ENCODE data around the gene DRD2. TPM values are rescaled to one million over a fixed set of nuclear protein-coding genes. Genes with fewer than 3 reads are reported as not detected.

Gene DRD2
- total and polyA plus RNA-seq, 7 experiments from 2014 or later: not detected

DNA sequence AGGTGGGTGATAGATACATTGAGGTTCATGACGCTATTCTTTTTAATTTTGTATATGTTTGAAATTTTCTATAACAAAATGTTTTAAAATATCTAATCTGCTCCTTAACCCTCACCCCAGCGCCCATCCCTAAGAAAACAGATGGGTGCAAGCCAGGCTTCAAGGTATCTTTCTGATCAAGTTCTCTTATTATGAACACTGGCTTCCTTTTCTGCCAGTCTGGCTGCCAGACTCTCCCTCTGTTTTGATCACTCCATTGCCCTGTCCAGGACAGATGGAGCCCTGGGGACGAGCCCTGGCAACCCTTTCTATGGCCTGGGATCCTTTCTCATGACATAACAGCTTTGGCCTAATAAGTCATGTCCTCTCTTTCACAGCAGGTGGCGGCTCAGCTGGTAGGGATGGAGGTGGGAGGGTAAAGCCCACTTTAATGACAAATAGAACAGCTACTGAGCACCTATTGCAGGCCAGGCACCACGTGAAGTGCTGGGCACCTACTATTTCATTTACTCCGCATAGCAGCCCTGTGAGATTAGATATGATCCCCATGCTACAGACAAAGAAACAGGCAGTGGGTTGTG lies 38.4 kb downstream of the DRD2 start:
- no peaks in the 10 kb centered on the region for H3K4me1 ChIP-seq (ENCODE audit: control insufficient read depth in 2 of 2, insufficient read depth in 2 of 2, low read length in 2 of 2)
- no peaks in the 10 kb centered on the region for H3K9me3 ChIP-seq (ENCODE audit: control insufficient read depth in 2 of 3, low read length in 3 of 3)
- H3K27ac ChIP-seq (ENCODE audit: low read depth, low read length): no peak overlapping the region
- H3K9me3 Mint-ChIP-seq: no peaks in the 10 kb centered on the region
- peaks cover 6 to 15% (median 9%) of the 10 kb centered on the region in 5 donors for H3K27me3 Mint-ChIP-seq
- H3K27ac Mint-ChIP-seq: peak overlapping the region in 1 of 9 donors; percentile 32
- no peak overlapping the region for H3K4me3 ChIP-seq (ENCODE audit: low read length)
- ChIA-PET CTCF (no interaction called here), POLR2A (no interaction called here)
- H3K36me3 ChIP-seq (ENCODE audit: control insufficient read depth in 2 of 3, insufficient read depth in 3 of 3, low read length in 3 of 3): no peaks in the 10 kb centered on the region
- no peak overlapping the region for H3K4me3 Mint-ChIP-seq
- peaks cover 0 to 1% (median 0%) of the 10 kb centered on the region in 7 donors for H3K4me1 Mint-ChIP-seq
- no peaks in the 10 kb centered on the region for H3K36me3 Mint-ChIP-seq
- H3K27me3 ChIP-seq (ENCODE audit: control insufficient read depth in 2 of 2, insufficient read depth in 2 of 2, low read length in 2 of 2): no peaks in the 10 kb centered on the region
- intact Hi-C loops (cut with micrococcal nuclease): no loop called here
- DNase-seq (no peak), ATAC-seq (no peak)

DNA sequence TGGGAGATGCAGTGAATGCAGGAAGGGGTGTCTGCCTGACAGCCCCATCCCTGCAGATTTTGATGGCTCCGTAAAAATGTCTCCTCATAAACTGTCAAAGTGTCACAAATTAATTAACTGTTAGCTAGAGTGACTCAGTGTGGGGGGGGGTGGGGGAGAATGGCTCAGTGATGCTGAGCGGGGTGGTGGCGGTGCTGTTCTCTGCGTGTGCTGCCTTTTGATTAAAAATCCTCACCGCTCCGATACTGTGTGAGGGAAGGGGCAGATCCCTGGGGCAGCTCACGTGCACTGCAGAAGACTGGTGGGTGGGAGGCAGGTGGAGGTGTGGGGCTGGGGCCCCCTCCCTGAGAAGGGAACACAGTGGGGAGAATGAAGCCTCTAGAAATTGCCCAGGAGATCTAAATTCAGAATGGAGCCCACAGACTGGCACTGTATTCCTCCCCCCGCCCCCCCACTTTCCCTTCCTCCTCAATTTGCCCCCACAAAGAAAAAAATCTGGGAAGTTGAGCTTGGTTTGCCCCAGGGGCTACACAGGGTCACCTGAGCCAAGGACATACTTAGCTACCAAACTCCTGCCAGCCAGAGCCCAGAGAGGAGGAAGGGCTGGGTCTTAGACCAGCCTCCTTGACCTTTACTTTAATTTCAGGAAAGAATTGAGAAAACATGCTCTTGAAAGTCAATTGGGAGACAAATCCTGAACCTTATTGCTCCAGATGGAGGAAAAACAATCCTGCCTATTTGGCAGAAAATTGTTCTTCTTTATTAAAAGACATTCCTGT lies 39.8 kb downstream of the DRD2 start:
- Histone ChIP-seq H3K36me3 (ENCODE audit: control insufficient read depth in 2 of 3, insufficient read depth in 3 of 3, low read length in 3 of 3) (no peaks in the 10 kb centered on the region), H3K27ac (ENCODE audit: low read depth, low read length) (no peak overlapping the region), H3K9me3 (ENCODE audit: control insufficient read depth in 2 of 3, low read length in 3 of 3) (no peaks in the 10 kb centered on the region), H3K4me3 (ENCODE audit: low read length) (no peak overlapping the region), H3K4me1 (ENCODE audit: control insufficient read depth in 2 of 2, insufficient read depth in 2 of 2, low read length in 2 of 2) (no peaks in the 10 kb centered on the region), H3K27me3 (ENCODE audit: control insufficient read depth in 2 of 2, insufficient read depth in 2 of 2, low read length in 2 of 2) (no peaks in the 10 kb centered on the region)
- Mint-ChIP-seq H3K4me3 (no peak overlapping the region), H3K9me3 (no peaks in the 10 kb centered on the region), H3K27ac (no peak overlapping the region), H3K27me3 (peaks cover under 1 to 11% (median 4%) of the 10 kb centered on the region in 5 donors), H3K4me1 (peaks cover 0 to 1% (median 0%) of the 10 kb centered on the region in 7 donors), H3K36me3 (no peaks in the 10 kb centered on the region)
- intact Hi-C loops (cut with micrococcal nuclease): no loop called here
- ChIA-PET POLR2A (no interaction called here), CTCF (no interaction called here)
- no peak for ATAC-seq
- DNase-seq: no peak

DNA sequence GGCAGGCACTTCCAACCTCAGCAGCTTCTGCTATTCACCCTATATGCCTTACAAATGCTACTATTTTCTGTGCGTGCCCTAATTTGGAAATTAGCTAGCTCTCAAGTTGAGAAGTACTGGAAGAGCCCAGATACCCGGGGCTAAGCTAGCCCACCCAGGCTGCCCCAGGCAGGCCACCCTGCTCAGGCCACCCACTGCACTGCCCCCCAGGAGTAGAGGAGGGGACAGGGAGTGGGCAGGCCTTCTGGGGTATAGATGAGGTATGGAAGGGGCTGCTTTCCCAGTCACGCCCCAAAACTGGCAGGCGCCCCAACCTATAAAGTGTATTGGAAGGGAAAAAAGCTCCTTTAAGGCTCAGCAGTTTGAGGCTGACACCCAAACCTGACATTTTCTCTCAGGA lies 43.5 kb downstream of the DRD2 start:
- H3K4me1 Mint-ChIP-seq: peaks cover 0 to 1% (median 0%) of the 10 kb centered on the region in 7 donors
- H3K27ac Mint-ChIP-seq: no peak overlapping the region
- ChIA-PET POLR2A (no interaction called here), CTCF (no interaction called here)
- peaks cover 0 to 6% (median 0%) of the 10 kb centered on the region in 5 donors for H3K27me3 Mint-ChIP-seq
- H3K27me3 ChIP-seq (ENCODE audit: control insufficient read depth in 2 of 2, insufficient read depth in 2 of 2, low read length in 2 of 2): no peaks in the 10 kb centered on the region
- H3K4me3 Mint-ChIP-seq: no peak overlapping the region
- no peak overlapping the region for H3K4me3 ChIP-seq (ENCODE audit: low read length)
- no peaks in the 10 kb centered on the region for H3K36me3 Mint-ChIP-seq
- H3K4me1 ChIP-seq (ENCODE audit: control insufficient read depth in 2 of 2, insufficient read depth in 2 of 2, low read length in 2 of 2): no peaks in the 10 kb centered on the region
- ATAC-seq: no peak
- no peak overlapping the region for H3K27ac ChIP-seq (ENCODE audit: low read depth, low read length)
- intact Hi-C loops (cut with micrococcal nuclease): no loop called here
- no peaks in the 10 kb centered on the region for H3K9me3 Mint-ChIP-seq
- DNase-seq: no peak
- no peaks in the 10 kb centered on the region for H3K9me3 ChIP-seq (ENCODE audit: control insufficient read depth in 2 of 3, low read length in 3 of 3)
- H3K36me3 ChIP-seq (ENCODE audit: control insufficient read depth in 2 of 3, insufficient read depth in 3 of 3, low read length in 3 of 3): no peaks in the 10 kb centered on the region

DNA sequence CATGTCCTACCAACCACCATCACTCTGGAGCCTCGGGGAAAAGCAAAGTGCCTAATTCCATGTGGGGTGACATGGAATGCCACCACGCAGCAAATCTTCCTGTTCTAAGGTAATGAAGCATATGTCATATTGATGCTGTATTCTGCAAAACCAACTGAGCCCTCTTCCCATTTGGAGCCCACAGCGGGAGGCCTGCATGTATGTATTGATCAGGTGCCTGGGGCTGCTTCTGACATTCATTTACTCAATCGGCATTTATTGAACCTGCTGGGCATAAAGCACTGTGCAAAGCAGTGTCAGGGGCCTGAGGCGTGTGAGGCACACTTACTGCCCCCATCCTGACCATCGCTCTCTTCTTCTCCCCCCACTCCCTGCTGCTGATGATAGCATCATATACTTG lies 48.5 kb downstream of the DRD2 start:
- CTCF ChIA-PET: no interaction called here
- ATAC-seq: no peak
- POLR2A ChIA-PET: no interaction called here

DNA sequence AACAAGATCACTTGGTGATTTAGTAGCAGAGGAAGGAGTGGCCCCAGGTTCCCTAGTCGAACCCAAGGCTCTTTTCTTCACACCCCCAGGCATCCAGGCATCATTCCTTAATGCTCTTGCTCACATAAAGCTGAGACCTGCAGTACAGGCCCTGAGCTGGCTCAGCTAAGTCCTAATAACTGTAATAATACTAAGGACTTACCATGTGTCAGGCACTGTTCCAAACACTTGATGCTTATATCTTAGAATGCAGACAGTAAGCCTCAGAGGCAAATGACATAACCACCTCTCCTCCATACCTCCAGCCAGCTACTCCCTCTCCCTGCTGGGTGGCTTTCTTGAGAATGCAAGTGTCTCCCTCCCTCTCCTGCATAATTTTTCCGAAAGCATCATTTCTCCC lies 54.4 kb downstream of the DRD2 start:
- DNase-seq (no peak), ATAC-seq (no peak)
- H3K27ac Mint-ChIP-seq: no peak overlapping the region
- CTCF ChIA-PET: no interaction called here
- H3K9me3 Mint-ChIP-seq: peaks cover 0 to 2% (median 0%) of the 10 kb centered on the region in 11 donors
- H3K36me3 Mint-ChIP-seq: no peaks in the 10 kb centered on the region
- Histone ChIP-seq H3K4me1 (ENCODE audit: control insufficient read depth in 2 of 2, insufficient read depth in 2 of 2, low read length in 2 of 2) (no peaks in the 10 kb centered on the region), H3K4me3 (ENCODE audit: low read length) (no peak overlapping the region), H3K36me3 (ENCODE audit: control insufficient read depth in 2 of 3, insufficient read depth in 3 of 3, low read length in 3 of 3) (no peaks in the 10 kb centered on the region), H3K9me3 (ENCODE audit: control insufficient read depth in 2 of 3, low read length in 3 of 3) (no peaks in the 10 kb centered on the region), H3K27me3 (ENCODE audit: control insufficient read depth in 2 of 2, insufficient read depth in 2 of 2, low read length in 2 of 2) (no peaks in the 10 kb centered on the region), H3K27ac (ENCODE audit: low read depth, low read length) (no peak overlapping the region)
- no peaks in the 10 kb centered on the region for H3K4me1 Mint-ChIP-seq
- intact Hi-C loops (cut with micrococcal nuclease): no loop called here
- POLR2A ChIA-PET: no interaction called here
- no peak overlapping the region for H3K4me3 Mint-ChIP-seq
- H3K27me3 Mint-ChIP-seq: peaks cover 0 to 10% (median 0%) of the 10 kb centered on the region in 5 donors

More for the DNA sequence above, 48.5 kb downstream of the DRD2 start:
- Histone ChIP-seq H3K9me3 (ENCODE audit: control insufficient read depth in 2 of 3, low read length in 3 of 3) (no peaks in the 10 kb centered on the region), H3K36me3 (ENCODE audit: control insufficient read depth in 2 of 3, insufficient read depth in 3 of 3, low read length in 3 of 3) (no peaks in the 10 kb centered on the region), H3K4me3 (ENCODE audit: low read length) (no peak overlapping the region), H3K4me1 (ENCODE audit: control insufficient read depth in 2 of 2, insufficient read depth in 2 of 2, low read length in 2 of 2) (no peaks in the 10 kb centered on the region), H3K27me3 (ENCODE audit: control insufficient read depth in 2 of 2, insufficient read depth in 2 of 2, low read length in 2 of 2) (no peaks in the 10 kb centered on the region), H3K27ac (ENCODE audit: low read depth, low read length) (no peak overlapping the region)
- Mint-ChIP-seq H3K27ac (no peak overlapping the region), H3K4me3 (no peak overlapping the region), H3K9me3 (no peaks in the 10 kb centered on the region), H3K27me3 (no peaks in the 10 kb centered on the region), H3K36me3 (no peaks in the 10 kb centered on the region), H3K4me1 (no peaks in the 10 kb centered on the region)
- intact Hi-C loops (cut with micrococcal nuclease): no loop called here
- no peak for DNase-seq

DNA sequence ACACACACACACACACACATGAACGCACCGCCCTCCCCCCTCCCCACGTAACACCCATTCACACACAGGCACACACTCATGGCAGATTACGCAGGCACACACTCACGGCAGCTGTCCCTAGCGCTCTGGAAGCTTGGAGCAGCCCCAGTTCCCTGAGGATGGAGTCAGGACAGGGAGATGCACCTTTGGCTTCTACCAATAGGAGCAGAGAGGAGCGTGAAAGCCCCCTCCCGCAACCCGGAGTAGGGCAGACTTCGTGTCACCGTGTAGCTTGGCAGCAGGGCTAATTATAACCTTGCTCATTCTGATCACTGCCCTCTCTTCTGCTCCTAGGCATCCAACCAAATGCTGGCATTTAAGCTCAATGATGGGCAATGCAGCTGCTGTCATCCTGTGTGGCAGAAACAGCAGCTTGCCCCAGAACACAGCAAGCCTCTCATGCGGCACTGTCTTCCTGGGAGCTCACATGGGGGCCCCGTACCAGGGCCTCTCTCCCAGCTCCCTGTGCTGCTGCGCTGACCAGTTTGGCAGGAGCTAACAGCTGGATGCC lies 55.7 kb downstream of the DRD2 start:
- ChIA-PET POLR2A (no interaction called here), CTCF (no interaction called here)
- intact Hi-C loops (cut with micrococcal nuclease): no loop called here
- DNase-seq (no peak), ATAC-seq (no peak)
- H3K4me1 ChIP-seq (ENCODE audit: control insufficient read depth in 2 of 2, insufficient read depth in 2 of 2, low read length in 2 of 2): no peaks in the 10 kb centered on the region
- H3K36me3 ChIP-seq (ENCODE audit: control insufficient read depth in 2 of 3, insufficient read depth in 3 of 3, low read length in 3 of 3): no peaks in the 10 kb centered on the region
- Mint-ChIP-seq H3K27me3 (peaks cover 0 to 13% (median 0%) of the 10 kb centered on the region in 5 donors), H3K36me3 (no peaks in the 10 kb centered on the region), H3K4me1 (no peaks in the 10 kb centered on the region), H3K4me3 (no peak overlapping the region), H3K9me3 (peaks cover 0 to 2% (median 0%) of the 10 kb centered on the region in 11 donors), H3K27ac (no peak overlapping the region)
- H3K9me3 ChIP-seq (ENCODE audit: control insufficient read depth in 2 of 3, low read length in 3 of 3): no peaks in the 10 kb centered on the region
- H3K4me3 ChIP-seq (ENCODE audit: low read length): no peak overlapping the region
- no peak overlapping the region for H3K27ac ChIP-seq (ENCODE audit: low read depth, low read length)
- H3K27me3 ChIP-seq (ENCODE audit: control insufficient read depth in 2 of 2, insufficient read depth in 2 of 2, low read length in 2 of 2): no peaks in the 10 kb centered on the region

DNA sequence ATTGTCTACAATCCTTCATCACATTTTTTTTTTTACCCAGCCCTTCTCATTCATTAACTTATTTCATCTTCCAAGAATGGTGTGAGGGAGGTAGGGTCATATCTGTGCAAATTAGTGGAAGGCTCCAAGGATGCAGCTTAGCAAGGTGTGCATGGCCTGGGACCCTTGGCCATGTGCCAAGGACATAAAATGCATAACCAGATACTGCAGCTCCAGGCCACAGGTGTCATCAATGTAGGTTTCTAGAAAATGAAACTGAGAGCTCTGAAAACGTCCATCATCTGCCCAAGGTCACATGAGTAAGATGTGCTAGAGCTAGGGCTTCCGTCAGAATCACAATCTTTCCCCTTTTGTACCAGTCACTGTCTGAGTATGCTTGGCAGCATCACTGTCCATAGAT lies 57.8 kb downstream of the DRD2 start:
- no peak overlapping the region for H3K4me3 Mint-ChIP-seq
- H3K4me3 ChIP-seq (ENCODE audit: low read length): no peak overlapping the region
- no peaks in the 10 kb centered on the region for H3K4me1 Mint-ChIP-seq
- no peaks in the 10 kb centered on the region for H3K9me3 ChIP-seq (ENCODE audit: control insufficient read depth in 2 of 3, low read length in 3 of 3)
- ATAC-seq: no peak
- peaks cover 0 to 15% (median 0%) of the 10 kb centered on the region in 5 donors for H3K27me3 Mint-ChIP-seq
- POLR2A ChIA-PET: no interaction called here
- H3K27me3 ChIP-seq (ENCODE audit: control insufficient read depth in 2 of 2, insufficient read depth in 2 of 2, low read length in 2 of 2): no peaks in the 10 kb centered on the region
- H3K36me3 ChIP-seq (ENCODE audit: control insufficient read depth in 2 of 3, insufficient read depth in 3 of 3, low read length in 3 of 3): no peaks in the 10 kb centered on the region
- no peaks in the 10 kb centered on the region for H3K4me1 ChIP-seq (ENCODE audit: control insufficient read depth in 2 of 2, insufficient read depth in 2 of 2, low read length in 2 of 2)
- intact Hi-C loops (cut with micrococcal nuclease): no loop called here
- H3K36me3 Mint-ChIP-seq: no peaks in the 10 kb centered on the region
- no peak overlapping the region for H3K27ac ChIP-seq (ENCODE audit: low read depth, low read length)
- no peak for DNase-seq
- CTCF ChIA-PET: no interaction called here
- H3K27ac Mint-ChIP-seq: no peak overlapping the region
- H3K9me3 Mint-ChIP-seq: peaks cover 0 to 2% (median 0%) of the 10 kb centered on the region in 11 donors

Data from naive thymus-derived CD4-positive, alpha-beta T cell (primary cell).